ENCODE results near the gene PPFIA3.
"Not testable (repeated sequence)": the region's sequence is repeated elsewhere in the genome, so short reads cannot be mapped to it uniquely, and the experiment has no call there.

Gene PPFIA3

GRCh38 chr19:49119411-49120324 lies at the start of gene PPFIA3:
PPFIA3 (plus strand) TSS chr19:49119544; CDS start chr19:49127874, 8,330 bp downstream.
- peak; percentile 85 for DNase-seq (ENCODE audit: low spot score)

- no peak for DNase-seq (ENCODE audit: low spot score)
These were observed 48.9 kb upstream of the PPFIA3 start for GRCh38 chr19:49070416-49070815.

- DNase-seq (ENCODE audit: low spot score): no peak
These were observed 47.3 kb upstream of the PPFIA3 start for GRCh38 chr19:49071860-49072547.

GRCh38 chr19:49073514-49074378 lies 45.6 kb upstream of the PPFIA3 start:
- DNase-seq (ENCODE audit: low spot score): no peak

- DNase-seq (ENCODE audit: low spot score): not testable (repeated sequence)
These were observed 44.5 kb upstream of the PPFIA3 start for GRCh38 chr19:49074869-49075268.

- DNase-seq (ENCODE audit: low spot score): no peak
These were observed 39.0 kb upstream of the PPFIA3 start for GRCh38 chr19:49080392-49080791.

GRCh38 chr19:49081273-49081672 lies 38.1 kb upstream of the PPFIA3 start:
- no peak for DNase-seq (ENCODE audit: low spot score)

GRCh38 chr19:49084206-49085019 lies 34.9 kb upstream of the PPFIA3 start:
- DNase-seq (ENCODE audit: low spot score): no peak

- DNase-seq (ENCODE audit: low spot score): peak; percentile 100
These were observed 34.1 kb upstream of the PPFIA3 start, which contains the start of gene SNRNP70 for GRCh38 chr19:49085020-49085867. SNRNP70 (plus strand) TSS chr19:49085451; CDS start chr19:49086415, 964 bp downstream.

GRCh38 chr19:49085868-49086232 lies 33.5 kb upstream of the PPFIA3 start:
- DNase-seq (ENCODE audit: low spot score): no peak

- no peak for DNase-seq (ENCODE audit: low spot score)
These were observed 33.0 kb upstream of the PPFIA3 start for GRCh38 chr19:49086296-49086695.

- DNase-seq (ENCODE audit: low spot score): no peak
These were observed 27.8 kb upstream of the PPFIA3 start for GRCh38 chr19:49091391-49092038.

GRCh38 chr19:49092686-49093085 lies 26.7 kb upstream of the PPFIA3 start:
- DNase-seq (ENCODE audit: low spot score): no peak

- no peak for DNase-seq (ENCODE audit: low spot score)
These were observed 24.6 kb upstream of the PPFIA3 start for GRCh38 chr19:49094505-49095482.

- DNase-seq (ENCODE audit: low spot score): peak; percentile 82
These were observed 21.7 kb upstream of the PPFIA3 start for GRCh38 chr19:49097453-49098288.

- DNase-seq (ENCODE audit: low spot score): no peak
These were observed 20.5 kb upstream of the PPFIA3 start for GRCh38 chr19:49098795-49099194.

- DNase-seq (ENCODE audit: low spot score): no peak
These were observed 18.2 kb upstream of the PPFIA3 start for GRCh38 chr19:49101160-49101559.

GRCh38 chr19:49102303-49102702 lies 17.0 kb upstream of the PPFIA3 start:
- no peak for DNase-seq (ENCODE audit: low spot score)

Measured in GM03348 (cell line).